Tibial nerve (tissue), 3 donors: ENCODE results near the gene RNF207.

Experiments
- POLR2A ChIP-seq, 2 donors: fragments of 450-650 bp; IDR thresholded peaks; one replicate each; pipeline ENCODE4 v1.6.1; 2017; ENCODE audit warnings: antibody characterized with exemption in 2 of 2, mild to moderate bottlenecking in 2 of 2, moderate library complexity in 2 of 2
- TF ChIP-seq, protein P1 (sequence below), 5 experiments: fragments of 200-600 bp in 3 of 5; fragments of 450-650 bp in 2 of 5; sonication (generic) in 3 of 5; IDR thresholded peaks; one replicate each; pipeline ENCODE4 v1.5.1; 2016 to 2019; ENCODE audit warnings: antibody characterized with exemption in 5 of 5, mild to moderate bottlenecking in 3 of 5, moderate library complexity in 2 of 5

DNA sequence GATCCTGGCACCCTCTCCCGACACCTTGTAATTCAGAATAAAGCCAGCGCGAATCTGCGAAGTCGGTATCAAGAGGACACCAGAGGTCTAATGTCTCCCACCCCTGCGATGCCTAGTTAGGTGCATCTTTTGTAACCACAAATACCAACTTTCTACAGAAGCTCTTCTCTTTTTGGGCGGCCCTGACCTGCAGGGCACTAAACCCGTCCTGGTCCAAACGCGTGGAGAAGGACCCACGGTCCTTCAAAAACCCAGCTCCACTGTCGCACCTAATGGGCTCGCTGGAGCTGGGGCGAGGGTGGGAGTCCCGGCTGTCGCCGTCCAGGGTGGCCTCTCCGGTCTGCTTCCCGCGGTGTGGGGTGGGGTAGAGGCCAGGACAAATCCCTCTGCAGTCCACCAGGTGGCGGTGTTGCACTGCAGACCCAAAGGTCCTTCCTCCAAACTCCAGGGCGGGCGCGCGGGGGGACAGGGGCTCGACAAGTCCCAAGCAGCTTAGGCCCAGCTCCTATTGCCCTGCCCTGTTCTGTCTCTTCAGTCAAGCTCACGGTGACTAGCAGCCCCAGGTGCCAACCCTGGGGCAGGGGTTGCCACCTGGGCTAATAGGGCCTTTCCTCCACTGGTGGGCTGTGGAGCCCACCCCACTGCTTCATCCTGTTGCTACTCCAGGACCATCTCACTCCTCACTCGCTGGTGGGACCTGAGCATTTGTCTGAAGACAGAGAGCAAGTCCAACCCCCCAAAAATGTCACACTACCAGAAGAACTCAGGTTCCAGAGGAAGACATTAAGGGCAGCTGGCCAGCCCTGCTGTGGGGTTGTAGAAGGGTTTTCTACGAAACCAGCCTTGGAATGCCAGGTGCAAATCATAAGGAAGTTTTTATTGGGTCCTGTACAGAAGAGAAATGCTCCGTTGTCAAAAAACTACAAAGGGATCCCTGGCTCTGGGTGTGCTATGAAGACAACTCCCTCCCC is 40.9 kb downstream of the RNF207 start:
- no peak for TF ChIP-seq POLR2A (IDR thresholded peaks at IDR 0.05)
- TF ChIP-seq, protein P1, sequence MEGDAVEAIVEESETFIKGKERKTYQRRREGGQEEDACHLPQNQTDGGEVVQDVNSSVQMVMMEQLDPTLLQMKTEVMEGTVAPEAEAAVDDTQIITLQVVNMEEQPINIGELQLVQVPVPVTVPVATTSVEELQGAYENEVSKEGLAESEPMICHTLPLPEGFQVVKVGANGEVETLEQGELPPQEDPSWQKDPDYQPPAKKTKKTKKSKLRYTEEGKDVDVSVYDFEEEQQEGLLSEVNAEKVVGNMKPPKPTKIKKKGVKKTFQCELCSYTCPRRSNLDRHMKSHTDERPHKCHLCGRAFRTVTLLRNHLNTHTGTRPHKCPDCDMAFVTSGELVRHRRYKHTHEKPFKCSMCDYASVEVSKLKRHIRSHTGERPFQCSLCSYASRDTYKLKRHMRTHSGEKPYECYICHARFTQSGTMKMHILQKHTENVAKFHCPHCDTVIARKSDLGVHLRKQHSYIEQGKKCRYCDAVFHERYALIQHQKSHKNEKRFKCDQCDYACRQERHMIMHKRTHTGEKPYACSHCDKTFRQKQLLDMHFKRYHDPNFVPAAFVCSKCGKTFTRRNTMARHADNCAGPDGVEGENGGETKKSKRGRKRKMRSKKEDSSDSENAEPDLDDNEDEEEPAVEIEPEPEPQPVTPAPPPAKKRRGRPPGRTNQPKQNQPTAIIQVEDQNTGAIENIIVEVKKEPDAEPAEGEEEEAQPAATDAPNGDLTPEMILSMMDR (IDR thresholded peaks at IDR 0.05), result peak; percentile 93 to 98 (median 96)
